ENCODE data around the gene SCNN1B. TPM values are rescaled to one million over a fixed set of nuclear protein-coding genes. Genes with fewer than 3 reads are reported as not detected.
"Not testable (repeated sequence)": the region's sequence is repeated elsewhere in the genome, so short reads cannot be mapped to it uniquely, and the experiment has no call there.

Gene SCNN1B
- total RNA-seq, 1 donor from 2014 or later = 55.8 TPM

GRCh38 chr16:23380501-23380951 is 78.4 kb downstream of the SCNN1B start:
- no peak for DNase-seq (ENCODE audit: low spot score)

GRCh38 chr16:23381702-23382101 is 79.6 kb downstream of the SCNN1B start:
- not testable (repeated sequence) for DNase-seq (ENCODE audit: low spot score)

GRCh38 chr16:23382279-23382678 is 80.2 kb downstream of the SCNN1B start:
- no peak for DNase-seq (ENCODE audit: low spot score)

GRCh38 chr16:23383881-23384280 is 81.8 kb downstream of the SCNN1B start:
- no peak for DNase-seq (ENCODE audit: low spot score)

GRCh38 chr16:23384878-23385277 is 82.8 kb downstream of the SCNN1B start:
- DNase-seq (ENCODE audit: low spot score) = no peak

GRCh38 chr16:23385441-23385840 is 83.3 kb downstream of the SCNN1B start:
- no peak for DNase-seq (ENCODE audit: low spot score)

GRCh38 chr16:23387666-23388065 is 85.6 kb downstream of the SCNN1B start:
- DNase-seq (ENCODE audit: low spot score) = no peak

GRCh38 chr16:23388786-23389185 is 86.7 kb downstream of the SCNN1B start:
- no peak for DNase-seq (ENCODE audit: low spot score)

GRCh38 chr16:23389201-23389600 is 87.1 kb downstream of the SCNN1B start:
- DNase-seq (ENCODE audit: low spot score) = no peak

GRCh38 chr16:23389936-23390335 is 87.8 kb downstream of the SCNN1B start:
- not testable (repeated sequence) for DNase-seq (ENCODE audit: low spot score)

GRCh38 chr16:23391381-23392222 is 89.5 kb downstream of the SCNN1B start:
- no peak for DNase-seq (ENCODE audit: low spot score)

- DNase-seq (ENCODE audit: low spot score) = no peak
Measured at GRCh38 chr16:23392223-23392600, 90.1 kb downstream of the SCNN1B start.

- DNase-seq (ENCODE audit: low spot score) = no peak
Measured at GRCh38 chr16:23394141-23394831, 92.2 kb downstream of the SCNN1B start.

- no peak for DNase-seq (ENCODE audit: low spot score)
Measured at GRCh38 chr16:23395732-23396131, 93.6 kb downstream of the SCNN1B start.

- no peak for DNase-seq (ENCODE audit: low spot score)
Measured at GRCh38 chr16:23397464-23397863, 95.4 kb downstream of the SCNN1B start.

- DNase-seq (ENCODE audit: low spot score) = no peak
Measured at GRCh38 chr16:23398987-23399805, 97.1 kb downstream of the SCNN1B start.

- DNase-seq (ENCODE audit: low spot score) = not testable (repeated sequence)
Measured at GRCh38 chr16:23400447-23400846, 98.3 kb downstream of the SCNN1B start.

- DNase-seq (ENCODE audit: low spot score) = no peak
Measured at GRCh38 chr16:23401139-23401538, 99.0 kb downstream of the SCNN1B start.

GRCh38 chr16:23402100-23402499 is 100.0 kb downstream of the SCNN1B start:
- no peak for DNase-seq (ENCODE audit: low spot score)

- DNase-seq (ENCODE audit: low spot score) = no peak
Measured at GRCh38 chr16:23403547-23403946, 101.4 kb downstream of the SCNN1B start.

GRCh38 chr16:23406024-23406423 is 103.9 kb downstream of the SCNN1B start:
- DNase-seq (ENCODE audit: low spot score) = no peak

GRCh38 chr16:23406546-23407240 is 104.6 kb downstream of the SCNN1B start:
- DNase-seq (ENCODE audit: low spot score) = no peak

Data from ureter (tissue), 1 donor.